PC-9 (cell line): ENCODE results near the gene LY6G6D. TPM values are rescaled to one million over a fixed set of nuclear protein-coding genes. Genes with fewer than 3 reads are reported as not detected.

Source experiments
- BruUV-seq: library from RNA; stranded (reverse); fragments of 400-500 nt; replicated peaks from 2 replicates; lab custom pipeline; 2021; lab: Mats Ljungman, UMichigan
- CTCF ChIA-PET: fragments of 300-600 bp; sonication (Branson Sonifier 250); formaldehyde crosslinking; loops from one replicate; lab custom pipeline; 2022; ENCODE audit warnings: antibody characterized with exemption; lab: Charles Lee
- POLR2A ChIA-PET: fragments of 300-600 bp; sonication (Branson Sonifier 250); formaldehyde crosslinking; loops from one replicate; lab custom pipeline; 2022; ENCODE audit warnings: antibody characterized with exemption; ENCODE audit not compliant: unreplicated experiment; lab: Charles Lee
- DNase-seq, 2 experiments: peaks; one replicate each; pipeline versions ENCODE4 v3.0.0 to v3.0.0-alpha.2; 2015 to 2022; ENCODE audit warnings: mixed read lengths in 1 of 2
- H2AFZ ChIP-seq: fragments of 200-600 bp; sonication (generic); 2 replicates; pipeline ENCODE4 v1.8.1; 2017; ENCODE audit warnings: antibody characterized with exemption
- H3F3A ChIP-seq: fragments of 200-600 bp; sonication (generic); 2 replicates; pipeline ENCODE4 v1.8.1; 2017; ENCODE audit warnings: antibody characterized with exemption, mild to moderate bottlenecking, low read depth; ENCODE audit not compliant: insufficient read depth
- H3K27ac ChIP-seq: fragments of 200-600 bp; sonication (generic); 2 replicates; pipeline ENCODE4 v1.6.1; 2016; ENCODE audit warnings: mixed run types
- H3K27me3 ChIP-seq: fragments of 200-600 bp; sonication (generic); 2 replicates; pipeline ENCODE4 v1.6.1; 2016; ENCODE audit warnings: low read depth, mixed run types; ENCODE audit not compliant: insufficient read depth
- H3K36me3 ChIP-seq: fragments of 200-600 bp; sonication (generic); 2 replicates; pipeline ENCODE4 v1.6.1; 2016; ENCODE audit warnings: low read depth, mixed run types
- H3K4me1 ChIP-seq: fragments of 200-600 bp; sonication (generic); replicated peaks from 2 replicates; pipeline ENCODE4 v1.6.1; 2016; ENCODE audit warnings: mixed run types; ENCODE audit not compliant: insufficient read depth
- H3K4me2 ChIP-seq: fragments of 200-600 bp; sonication (generic); 2 replicates; pipeline ENCODE4 v1.6.1; 2017; ENCODE audit warnings: mixed run types
- H3K4me3 ChIP-seq: fragments of 200-600 bp; sonication (generic); 2 replicates; pipeline ENCODE4 v1.6.1; 2016; ENCODE audit warnings: mixed run types
- H3K79me2 ChIP-seq: fragments of 200-600 bp; sonication (generic); 2 replicates; pipeline ENCODE4 v1.6.1; 2017; ENCODE audit warnings: low read depth, mixed run types
- H3K9me2 ChIP-seq: fragments of 200-600 bp; sonication (generic); 2 replicates; pipeline ENCODE4 v1.8.1; 2017; ENCODE audit warnings: mild to moderate bottlenecking; ENCODE audit not compliant: insufficient read depth
- H3K9me3 ChIP-seq: fragments of 200-600 bp; sonication (generic); 2 replicates; pipeline ENCODE4 v1.8.1; 2016; ENCODE audit warnings: low read depth; ENCODE audit not compliant: insufficient read depth
- H4K20me1 ChIP-seq: fragments of 200-600 bp; sonication (generic); 2 replicates; pipeline ENCODE4 v1.8.1; 2017; ENCODE audit not compliant: insufficient read depth
- CTCF ChIP-seq: fragments of 200-600 bp; sonication (generic); conservative IDR thresholded peaks from 2 replicates; pipeline ENCODE4 v1.6.1; 2017; ENCODE audit warnings: mixed run types, antibody characterized with exemption, mild to moderate bottlenecking, moderate library complexity
- EZH2 ChIP-seq: fragments of 200-600 bp; sonication (generic); IDR thresholded peaks from 2 replicates; pipeline ENCODE4 v1.8.0; 2017; ENCODE audit warnings: antibody characterized with exemption, low read depth
- intact Hi-C: fragments of 100-400 bp; cut with micrococcal nuclease; formaldehyde crosslinking; loops from one replicate; pipeline ENCODE4 v1.10.0; 2022; ENCODE audit not compliant: unreplicated experiment
- total RNA-seq: library from RNA; stranded (reverse); gene quantifications from 2 replicates; pipeline ENCODE4 v1.2.3, GENCODE V29; 2021

The LY6G6D gene
- total RNA-seq, 1 experiment from 2014 or later, result not detected

- CTCF ChIA-PET, result interaction anchor here (0.5 kb wide), 1 partner anchor 231 kb away, joined by 3 read pairs; no protein-coding TSS in a partner anchor
- TF ChIP-seq EZH2 (no peak), CTCF (no peak)
- Histone ChIP-seq H3K27ac (no peak overlapping the region), H3K4me2 (no peak overlapping the region), H3K4me1 (no peaks in the 10 kb centered on the region; the same call in 1 of the 2 replicates), H3K4me3 (no peak overlapping the region), H3K9me3 (no peaks in the 10 kb centered on the region), H3K36me3 (no peaks in the 10 kb centered on the region), H3K9me2 (no peaks in the 10 kb centered on the region), H4K20me1 (no peaks in the 10 kb centered on the region), H3K79me2 (no peaks in the 10 kb centered on the region), H2AFZ (no peak overlapping the region), H3K27me3 (no peaks in the 10 kb centered on the region), H3F3A (no peaks in the 10 kb centered on the region; the same call in 1 of the 2 replicates)
- POLR2A ChIA-PET, result interaction anchor here (0.7 kb wide), 1 partner anchor 9 kb away, joined by 3 read pairs; no protein-coding TSS in a partner anchor
- intact Hi-C loops, result no loop called here
- BruUV-seq, result TSS peak; percentile 50
- DNase-seq, result peak in 1 of 2 experiments; percentile 20
Measured at GRCh38 chr6:31690231-31691077, 24.7 kb upstream of the LY6G6D start.

- Histone ChIP-seq H3K27ac (no peak overlapping the region), H4K20me1 (no peaks in the 10 kb centered on the region), H2AFZ (no peak overlapping the region), H3K4me2 (no peak overlapping the region), H3K36me3 (no peaks in the 10 kb centered on the region), H3K9me2 (no peaks in the 10 kb centered on the region), H3K4me1 (no peaks in the 10 kb centered on the region; the same call in 1 of the 2 replicates), H3F3A (no peaks in the 10 kb centered on the region; the same call in 1 of the 2 replicates), H3K79me2 (no peaks in the 10 kb centered on the region), H3K9me3 (no peaks in the 10 kb centered on the region), H3K27me3 (no peaks in the 10 kb centered on the region), H3K4me3 (no peak overlapping the region)
- intact Hi-C loops, result no loop called here
- TF ChIP-seq CTCF (no peak), EZH2 (no peak)
- ChIA-PET POLR2A (interaction anchor here (0.6 to 0.7 kb wide), 2 partner anchors 10 to 18 kb away, joined by 3 to 6 read pairs; no protein-coding TSS in a partner anchor), CTCF (no interaction called here)
- no peak for DNase-seq
- no TSS peak for BruUV-seq
Measured at GRCh38 chr6:31691078-31691463, 24.1 kb upstream of the LY6G6D start.

- H3K4me3 ChIP-seq, result no peak overlapping the region
- H2AFZ ChIP-seq, result no peak overlapping the region
- TF ChIP-seq CTCF, result no peak
- TF ChIP-seq EZH2, result no peak
- H3K27me3 ChIP-seq, result no peaks in the 10 kb centered on the region
- POLR2A ChIA-PET, result interaction anchor here (0.6 kb wide), 1 partner anchor 18 kb away, joined by 6 read pairs; no protein-coding TSS in a partner anchor
- no TSS peak for BruUV-seq
- H3K79me2 ChIP-seq, result no peaks in the 10 kb centered on the region
- no peaks in the 10 kb centered on the region for H3K9me2 ChIP-seq
- no peaks in the 10 kb centered on the region for H3K9me3 ChIP-seq
- no peaks in the 10 kb centered on the region; the same call in 1 of the 2 replicates for H3F3A ChIP-seq
- DNase-seq, result no peak
- H3K27ac ChIP-seq, result no peak overlapping the region
- no peaks in the 10 kb centered on the region for H4K20me1 ChIP-seq
- intact Hi-C loops, result no loop called here
- CTCF ChIA-PET, result no interaction called here
- H3K4me2 ChIP-seq, result no peak overlapping the region
- no peaks in the 10 kb centered on the region; the same call in 1 of the 2 replicates for H3K4me1 ChIP-seq
- peaks cover under 1% of the 10 kb centered on the region; the same call in 1 of the 2 replicates for H3K36me3 ChIP-seq
Measured at GRCh38 chr6:31691564-31692108, 23.5 kb upstream of the LY6G6D start.
